Measurements from ENCODE around the gene ZDHHC5. TPM values are rescaled to one million over a fixed set of nuclear protein-coding genes. Genes with fewer than 3 reads are reported as not detected.

The ZDHHC5 gene
- total and polyA plus RNA-seq, 2 of the 4 experiments (the other 2 are of a cell fraction): 19.4 to 45.7 TPM

GRCh38 chr11:57674251-57674650 lies 6.3 kb downstream of the ZDHHC5 start:
- no peak overlapping the region for H2BK5ac ChIP-seq (ENCODE audit: low read depth, low read length, poor library complexity, severe bottlenecking)
- H3K27me3 ChIP-seq (ENCODE audit: control insufficient read depth, insufficient read depth, low read length): no peaks in the 10 kb centered on the region
- peaks cover 38% of the 10 kb centered on the region for H4K20me1 ChIP-seq (ENCODE audit: insufficient read depth, low read length)
- peaks cover 23% of the 10 kb centered on the region for H3K36me3 ChIP-seq (ENCODE audit: control insufficient read depth, insufficient read depth, low read length)
- H2AK9ac ChIP-seq (replicated peaks; ENCODE audit: low read depth, low read length, poor library complexity): no peak overlapping the region
- ATAC-seq (ENCODE audit: low read depth): no peak
- no peak overlapping the region for H2AFZ ChIP-seq (replicated peaks; ENCODE audit: low read length, poor library complexity)
- dilution Hi-C loops (cut with HindIII; ENCODE audit: low sequenced_read_pairs, unreplicated experiment): no loop called here
- DNase-seq: no peak
- H3K18ac ChIP-seq (ENCODE audit: low read depth, low read length): no peak overlapping the region
- 0 out of 2 replicates have a peak, but pooled peaks cover 3% of the 10 kb centered on the region for H3K9me1 ChIP-seq (ENCODE audit: insufficient read depth, low read length)
- no peaks in the 10 kb centered on the region for H3K9me3 ChIP-seq (ENCODE audit: control insufficient read depth, insufficient read depth, low read length)
- H3K9ac ChIP-seq (ENCODE audit: low read depth, low read length): no peak overlapping the region
- TF ChIP-seq CHD1 (IDR thresholded peaks at IDR 0.05; ENCODE audit: low read depth, low read length): no peak
- TF ChIP-seq ELK1 (IDR thresholded peaks at IDR 0.05; ENCODE audit: borderline replicate concordance, low read depth, low read length): no peak
- TF ChIP-seq MAFK (IDR thresholded peaks at IDR 0.05; ENCODE audit: low read depth, low read length): no peak
- no peak for TF ChIP-seq CEBPB (IDR thresholded peaks at IDR 0.05; ENCODE audit: low read depth, low read length)
- no peak for TF ChIP-seq POLR2A (IDR thresholded peaks at IDR 0.05; ENCODE audit: low read depth, low read length)
- TF ChIP-seq RAD21 (IDR thresholded peaks at IDR 0.05; ENCODE audit: low read length): no peak
- TF ChIP-seq FOS (IDR thresholded peaks at IDR 0.05; ENCODE audit: low read depth, low read length): no peak
- no peak for TF ChIP-seq USF2 (IDR thresholded peaks at IDR 0.05; ENCODE audit: low read depth, low read length)
- no peak for TF ChIP-seq MAZ (IDR thresholded peaks at IDR 0.05; ENCODE audit: borderline replicate concordance, low read depth, low read length)
- no peak for TF ChIP-seq NFE2L2 (IDR thresholded peaks at IDR 0.05; ENCODE audit: low read depth, low read length)
- no peak for TF ChIP-seq CTCF (conservative IDR thresholded peaks at IDR 0.05; ENCODE audit: low read depth, low read length)
- no peak for TF ChIP-seq BHLHE40 (IDR thresholded peaks at IDR 0.05; ENCODE audit: low read depth, low read length)
- TF ChIP-seq RFX5 (IDR thresholded peaks at IDR 0.05; ENCODE audit: low read depth, low read length): no peak
- TF ChIP-seq SMC3 (IDR thresholded peaks at IDR 0.05; ENCODE audit: low read depth, low read length): no peak
- no peak for TF ChIP-seq MXI1 (IDR thresholded peaks at IDR 0.05; ENCODE audit: borderline replicate concordance, low read depth, low read length)
- TF ChIP-seq RCOR1 (IDR thresholded peaks at IDR 0.05; ENCODE audit: insufficient replicate concordance, low read length): no peak
- intact Hi-C loops (cut with micrococcal nuclease): no loop called here
- no TSS peak for BruUV-seq (replicated peaks)
- no peak overlapping the region for H4K8ac ChIP-seq (ENCODE audit: low read depth in 2 of 2, low read length in 2 of 2)
- no peak overlapping the region for H2AK5ac ChIP-seq (ENCODE audit: low read depth, low read length)
- no peak overlapping the region for H2BK120ac ChIP-seq (ENCODE audit: low read depth, low read length)
- ChIA-PET CTCF (interaction anchor here (0.6 to 1.1 kb wide), 2 partner anchors 115 to 181 kb away, joined by 3 to 4 read pairs; no protein-coding TSS in a partner anchor), POLR2A (ENCODE audit: unreplicated experiment) (no interaction called here)
- no peak overlapping the region; the same call in 1 of the 2 replicates for H3K23ac ChIP-seq (ENCODE audit: low read depth, low read length)
- no peak overlapping the region for H3K14ac ChIP-seq (replicated peaks; ENCODE audit: low read depth, low read length)
- peaks cover 27 to 63% of the 10 kb centered on the region in 2 experiments for H3K79me1 ChIP-seq (ENCODE audit: low read depth in 1 of 2, low read length in 2 of 2)
- no peak overlapping the region for H3K4ac ChIP-seq (ENCODE audit: low read depth, low read length)
- no peak overlapping the region for H4K5ac ChIP-seq (ENCODE audit: low read depth, low read length)
- H4K91ac ChIP-seq (ENCODE audit: insufficient read depth, low read depth, low read length): no peak overlapping the region
- H3K4me1 ChIP-seq (ENCODE audit: control insufficient read depth, insufficient read depth, low read length): no peaks in the 10 kb centered on the region; the same call in none of the 2 replicates
- H3K4me2 ChIP-seq (ENCODE audit: low read depth, low read length): no peak overlapping the region
- H2BK20ac ChIP-seq (ENCODE audit: low read depth, low read length): no peak overlapping the region
- no peak overlapping the region for H3K56ac ChIP-seq (ENCODE audit: extremely low read depth, insufficient read depth, low read length)
- H3K27ac ChIP-seq (ENCODE audit: insufficient read depth, low read length): no peak overlapping the region
- H2BK15ac ChIP-seq (ENCODE audit: low read depth, low read length): no peak overlapping the region
- H3K4me3 ChIP-seq (ENCODE audit: insufficient read depth, low read depth, low read length): no peak overlapping the region
- in situ Hi-C loops (cut with MboI; ENCODE audit: low sequenced_read_pairs): no loop called here
